PC-3 (cell line): ENCODE results near the gene SH3PXD2A. TPM values are rescaled to one million over a fixed set of nuclear protein-coding genes. Genes with fewer than 3 reads are reported as not detected.
"Not testable (repeated sequence)": the region's sequence is repeated elsewhere in the genome, so short reads cannot be mapped to it uniquely, and the experiment has no call there.

Experiments used
- ATAC-seq: fragments of 200-7000 bp; cut with Tn5 transposase; 2 replicates; pipeline ENCODE4 v1.9.1; 2020; ENCODE audit warnings: mild to moderate bottlenecking, moderate library complexity
- BruUV-seq: library from RNA; stranded (reverse); fragments of 400-500 nt; replicated peaks from 2 replicates; lab custom pipeline; 2021; lab: Mats Ljungman, UMichigan
- CTCF ChIA-PET: fragments of 300-600 bp; sonication (Branson Sonifier 250); formaldehyde crosslinking; loops from one replicate; lab custom pipeline; 2022; ENCODE audit warnings: antibody characterized with exemption; lab: Charles Lee
- POLR2A ChIA-PET: fragments of 300-600 bp; sonication (Branson Sonifier 250); formaldehyde crosslinking; loops from one replicate; lab custom pipeline; 2022; ENCODE audit warnings: antibody characterized with exemption; ENCODE audit not compliant: unreplicated experiment; lab: Charles Lee
- DNase-seq: peaks from one replicate; pipeline ENCODE4 v3.0.0-alpha.2; 2015
- H2AFZ ChIP-seq: fragments of 300-600 bp; sonication (generic); 2 replicates; pipeline ENCODE4 v1.6.0; 2016; ENCODE audit warnings: antibody characterized with exemption, low read length
- H3F3A ChIP-seq: fragments of 300-600 bp; sonication (generic); one replicate; pipeline ENCODE4 v1.6.0; 2017; ENCODE audit warnings: antibody characterized with exemption, low read length, control low read depth, mild to moderate bottlenecking; ENCODE audit not compliant: unreplicated experiment
- H3K27ac ChIP-seq: fragments of 300-600 bp; sonication (generic); 2 replicates; pipeline ENCODE4 v1.5.1; 2016; ENCODE audit warnings: mild to moderate bottlenecking, low read length
- H3K27me3 ChIP-seq: fragments of 300-600 bp; sonication (generic); 2 replicates; pipeline ENCODE4 v1.6.1; 2016; ENCODE audit warnings: low read length, mixed read lengths
- H3K36me3 ChIP-seq: fragments of 300-600 bp; sonication (generic); 2 replicates; pipeline ENCODE4 v1.6.1; 2016; ENCODE audit warnings: low read depth, mixed run types, low read length, mixed read lengths
- H3K4me1 ChIP-seq: fragments of 300-600 bp; sonication (generic); 2 replicates; pipeline ENCODE4 v1.5.1; 2016; ENCODE audit warnings: low read length; ENCODE audit not compliant: insufficient read depth
- H3K4me2 ChIP-seq: fragments of 300-600 bp; sonication (generic); 2 replicates; pipeline ENCODE4 v1.6.0; 2016; ENCODE audit warnings: low read length
- H3K4me3 ChIP-seq: fragments of 300-600 bp; sonication (generic); 2 replicates; pipeline ENCODE4 v1.5.1; 2016; ENCODE audit warnings: mild to moderate bottlenecking, low read length, mixed read lengths
- H3K79me2 ChIP-seq: fragments of 300-600 bp; sonication (generic); 2 replicates; pipeline ENCODE4 v1.6.1; 2017; ENCODE audit warnings: low read length, mixed read lengths
- H3K9ac ChIP-seq: fragments of 300-600 bp; sonication (generic); 2 replicates; pipeline ENCODE4 v1.6.0; 2016; ENCODE audit warnings: mild to moderate bottlenecking, low read length
- H3K9me2 ChIP-seq: fragments of 300-600 bp; sonication (generic); replicated peaks from 2 replicates; pipeline ENCODE4 v1.6.1; 2016; ENCODE audit warnings: mixed run types, low read length, mixed read lengths
- H3K9me3 ChIP-seq: fragments of 300-600 bp; sonication (generic); 2 replicates; pipeline ENCODE4 v1.6.1; 2016; ENCODE audit warnings: low read length, mixed read lengths
- H4K20me1 ChIP-seq: fragments of 300-600 bp; sonication (generic); 2 replicates; pipeline ENCODE4 v1.6.1; 2016; ENCODE audit warnings: low read length, mixed read lengths
- EZH2 ChIP-seq: fragments of 300-600 bp; sonication (generic); IDR thresholded peaks from one replicate; pipeline ENCODE4 v1.6.1; 2017; ENCODE audit warnings: antibody characterized with exemption, mild to moderate bottlenecking, low read length; ENCODE audit not compliant: unreplicated experiment
- EZH2phosphoT487 ChIP-seq: fragments of 300-600 bp; sonication (generic); IDR thresholded peaks from 2 replicates; pipeline ENCODE4 v1.6.1; 2018; ENCODE audit warnings: mild to moderate bottlenecking, antibody characterized with exemption, low read length, borderline replicate concordance
- intact Hi-C: fragments of 100-400 bp; cut with micrococcal nuclease; formaldehyde crosslinking; loops from 2 replicates; pipeline ENCODE4 v1.9.0; 2023
- total RNA-seq: library from RNA; depleted of rRNA; stranded (reverse); fragments of >200 nt; gene quantifications from 2 replicates; pipeline ENCODE4 v1.2.3, GENCODE V29; 2014
- TF ChIP-seq, protein P1 (sequence below): fragments of 300-600 bp; sonication (generic); conservative IDR thresholded peaks from 2 replicates; pipeline ENCODE4 v1.5.1; 2017; ENCODE audit warnings: antibody characterized with exemption, low read depth, mild to moderate bottlenecking, low read length

Gene SH3PXD2A
- total RNA-seq, 1 experiment from 2014 or later: 3.4 TPM

- Histone ChIP-seq H3K27me3 (no peaks in the 10 kb centered on the region), H3K9ac (no peak overlapping the region), H3K4me1 (no peaks in the 10 kb centered on the region; the same call in 1 of the 2 replicates), H2AFZ (no peak overlapping the region), H4K20me1 (no peaks in the 10 kb centered on the region), H3K9me3 (no peaks in the 10 kb centered on the region), H3F3A (no peaks in the 10 kb centered on the region), H3K4me2 (no peak overlapping the region), H3K9me2 (no peaks in the 10 kb centered on the region), H3K36me3 (no peaks in the 10 kb centered on the region), H3K4me3 (no peak overlapping the region), H3K27ac (no peak overlapping the region), H3K79me2 (no peaks in the 10 kb centered on the region)
- no TSS peak for BruUV-seq
- CTCF ChIA-PET: no interaction called here
- no peak for DNase-seq
- intact Hi-C loops: no loop called here
- POLR2A ChIA-PET: interaction anchor here (0.5 kb wide), 1 partner anchor 28 kb away, joined by 5 read pairs; no protein-coding TSS in a partner anchor
- ATAC-seq: no peak
- TF ChIP-seq, protein P1, sequence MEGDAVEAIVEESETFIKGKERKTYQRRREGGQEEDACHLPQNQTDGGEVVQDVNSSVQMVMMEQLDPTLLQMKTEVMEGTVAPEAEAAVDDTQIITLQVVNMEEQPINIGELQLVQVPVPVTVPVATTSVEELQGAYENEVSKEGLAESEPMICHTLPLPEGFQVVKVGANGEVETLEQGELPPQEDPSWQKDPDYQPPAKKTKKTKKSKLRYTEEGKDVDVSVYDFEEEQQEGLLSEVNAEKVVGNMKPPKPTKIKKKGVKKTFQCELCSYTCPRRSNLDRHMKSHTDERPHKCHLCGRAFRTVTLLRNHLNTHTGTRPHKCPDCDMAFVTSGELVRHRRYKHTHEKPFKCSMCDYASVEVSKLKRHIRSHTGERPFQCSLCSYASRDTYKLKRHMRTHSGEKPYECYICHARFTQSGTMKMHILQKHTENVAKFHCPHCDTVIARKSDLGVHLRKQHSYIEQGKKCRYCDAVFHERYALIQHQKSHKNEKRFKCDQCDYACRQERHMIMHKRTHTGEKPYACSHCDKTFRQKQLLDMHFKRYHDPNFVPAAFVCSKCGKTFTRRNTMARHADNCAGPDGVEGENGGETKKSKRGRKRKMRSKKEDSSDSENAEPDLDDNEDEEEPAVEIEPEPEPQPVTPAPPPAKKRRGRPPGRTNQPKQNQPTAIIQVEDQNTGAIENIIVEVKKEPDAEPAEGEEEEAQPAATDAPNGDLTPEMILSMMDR: no peak
- TF ChIP-seq EZH2: no peak
- TF ChIP-seq EZH2phosphoT487: no peak
Observed at GRCh38 chr10:103814626-103815370, 40.6 kb downstream of the SH3PXD2A start.

DNA sequence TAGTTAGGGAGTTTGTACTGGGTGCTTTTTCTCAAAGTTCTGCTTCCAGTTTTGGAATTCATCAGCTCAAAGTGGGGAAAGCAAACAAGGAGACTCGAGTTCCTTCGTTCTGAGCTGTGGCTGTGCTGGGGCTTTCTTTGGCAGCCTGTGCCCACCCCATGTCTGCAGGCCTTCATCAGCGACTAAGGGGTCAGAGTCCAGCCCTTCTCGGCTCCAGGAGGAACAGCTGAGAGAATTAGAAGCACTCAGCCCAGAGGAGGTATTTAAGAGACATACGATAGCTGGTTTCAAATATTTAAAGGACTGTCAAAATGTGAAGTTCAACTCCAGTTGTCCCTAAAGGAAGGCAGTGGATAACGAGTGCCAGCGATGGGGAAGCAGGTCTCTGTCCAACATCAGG is 41.3 kb downstream of the SH3PXD2A start:
- POLR2A ChIA-PET: interaction anchor here (0.5 kb wide), 1 partner anchor 28 kb away, joined by 5 read pairs; no protein-coding TSS in a partner anchor
- no peaks in the 10 kb centered on the region for H3K27me3 ChIP-seq
- CTCF ChIA-PET: no interaction called here

GRCh38 chr10:103813312-103813711 is 42.1 kb downstream of the SH3PXD2A start:
- POLR2A ChIA-PET, H2AFZ ChIP-seq, H3K27ac ChIP-seq, H3K4me1 ChIP-seq, H3K9me3 ChIP-seq, H3F3A ChIP-seq, H4K20me1 ChIP-seq, H3K4me2 ChIP-seq, ATAC-seq, BruUV-seq, H3K79me2 ChIP-seq, intact Hi-C loops, H3K36me3 ChIP-seq, H3K9ac ChIP-seq, DNase-seq, H3K27me3 ChIP-seq, CTCF ChIA-PET, H3K4me3 ChIP-seq, H3K9me2 ChIP-seq: not testable (repeated sequence)

More for the DNA sequence above, 41.3 kb downstream of the SH3PXD2A start:
- Histone ChIP-seq H2AFZ (no peak overlapping the region), H3K4me3 (no peak overlapping the region), H3K79me2 (no peaks in the 10 kb centered on the region), H3K4me1 (no peaks in the 10 kb centered on the region; the same call in 1 of the 2 replicates), H3K9me2 (no peaks in the 10 kb centered on the region), H3K27ac (no peak overlapping the region), H4K20me1 (no peaks in the 10 kb centered on the region), H3K9me3 (no peaks in the 10 kb centered on the region), H3K4me2 (no peak overlapping the region), H3F3A (no peaks in the 10 kb centered on the region), H3K9ac (no peak overlapping the region), H3K36me3 (no peaks in the 10 kb centered on the region)
- no TSS peak for BruUV-seq
- TF ChIP-seq, protein P1: no peak
- intact Hi-C loops: no loop called here
- no peak for DNase-seq
- no peak for ATAC-seq
